IgD-negative memory B cell (primary cell): ENCODE results near the gene CDKN2B-AS1. TPM values are rescaled to one million over a fixed set of nuclear protein-coding genes. Genes with fewer than 3 reads are reported as not detected.

Source experiments
- H3K27ac Mint-ChIP-seq, 3 donors: one replicate each; pipeline ENCODE4 v1.8.0; 2020 to 2022; ENCODE audit warnings: mild to moderate bottlenecking in 3 of 3, mixed read lengths in 3 of 3, moderate library complexity in 1 of 3
- H3K27me3 Mint-ChIP-seq: one replicate; pipeline ENCODE4 v1.8.0; 2021; ENCODE audit warnings: mixed read lengths
- H3K36me3 Mint-ChIP-seq: one replicate; pipeline ENCODE4 v1.8.0; 2020; ENCODE audit warnings: mild to moderate bottlenecking, mixed read lengths
- H3K4me1 Mint-ChIP-seq, 3 donors: one replicate each; pipeline ENCODE4 v1.8.0; 2020 to 2022; ENCODE audit warnings: mixed read lengths in 3 of 3, mild to moderate bottlenecking in 1 of 3
- H3K4me3 Mint-ChIP-seq, 4 donors: one replicate each; pipeline ENCODE4 v1.8.0; 2020 to 2022; ENCODE audit warnings: mild to moderate bottlenecking in 4 of 4, mixed read lengths in 4 of 4, moderate library complexity in 3 of 4
- H3K9me3 Mint-ChIP-seq, 3 donors: one replicate each; pipeline ENCODE4 v1.8.0; 2020 to 2021; ENCODE audit warnings: mixed read lengths in 3 of 3, mild to moderate bottlenecking in 1 of 3
- polyA plus RNA-seq: library from polyadenylated mRNA; unstranded; fragments of 300-500 nt; fragmentation: Illumina TruSeq; gene quantifications from one replicate; pipeline ENCODE4 v1.2.3, GENCODE V29; 2021

The CDKN2B-AS1 gene
- polyA plus RNA-seq, 1 donor from 2014 or later: not detected

- Mint-ChIP-seq H3K4me3 (no peak overlapping the region), H3K36me3 (no peaks in the 10 kb centered on the region), H3K27ac (no peak overlapping the region), H3K4me1 (no peaks in the 10 kb centered on the region), H3K9me3 (no peaks in the 10 kb centered on the region), H3K27me3 (peaks cover 7% of the 10 kb centered on the region)
Measured at GRCh38 chr9:22114956-22115355, 120.4 kb downstream of the CDKN2B-AS1 start.

GRCh38 chr9:22116758-22117157 lies 122.2 kb downstream of the CDKN2B-AS1 start:
- peaks cover 7% of the 10 kb centered on the region for H3K27me3 Mint-ChIP-seq
- no peak overlapping the region for H3K4me3 Mint-ChIP-seq

GRCh38 chr9:22117511-22118384 lies 123.2 kb downstream of the CDKN2B-AS1 start:
- no peaks in the 10 kb centered on the region for H3K4me1 Mint-ChIP-seq
- peaks cover 7% of the 10 kb centered on the region for H3K27me3 Mint-ChIP-seq
- H3K36me3 Mint-ChIP-seq: no peaks in the 10 kb centered on the region
- H3K9me3 Mint-ChIP-seq: peaks cover 0 to under 1% (median 0%) of the 10 kb centered on the region in 3 donors
- H3K27ac Mint-ChIP-seq: no peak overlapping the region
- H3K4me3 Mint-ChIP-seq: no peak overlapping the region

More at GRCh38 chr9:22116758-22117157, 122.2 kb downstream of the CDKN2B-AS1 start:
- Mint-ChIP-seq H3K9me3 (no peaks in the 10 kb centered on the region), H3K4me1 (no peaks in the 10 kb centered on the region), H3K27ac (no peak overlapping the region), H3K36me3 (no peaks in the 10 kb centered on the region)

GRCh38 chr9:22118810-22119521 lies 124.4 kb downstream of the CDKN2B-AS1 start:
- no peak overlapping the region for H3K4me3 Mint-ChIP-seq
- peaks cover 5 to 6% (median 5%) of the 10 kb centered on the region in 3 donors for H3K9me3 Mint-ChIP-seq
- peaks cover 11% of the 10 kb centered on the region for H3K27me3 Mint-ChIP-seq
- H3K4me1 Mint-ChIP-seq: no peaks in the 10 kb centered on the region
- H3K36me3 Mint-ChIP-seq: no peaks in the 10 kb centered on the region
- H3K27ac Mint-ChIP-seq: no peak overlapping the region

DNA sequence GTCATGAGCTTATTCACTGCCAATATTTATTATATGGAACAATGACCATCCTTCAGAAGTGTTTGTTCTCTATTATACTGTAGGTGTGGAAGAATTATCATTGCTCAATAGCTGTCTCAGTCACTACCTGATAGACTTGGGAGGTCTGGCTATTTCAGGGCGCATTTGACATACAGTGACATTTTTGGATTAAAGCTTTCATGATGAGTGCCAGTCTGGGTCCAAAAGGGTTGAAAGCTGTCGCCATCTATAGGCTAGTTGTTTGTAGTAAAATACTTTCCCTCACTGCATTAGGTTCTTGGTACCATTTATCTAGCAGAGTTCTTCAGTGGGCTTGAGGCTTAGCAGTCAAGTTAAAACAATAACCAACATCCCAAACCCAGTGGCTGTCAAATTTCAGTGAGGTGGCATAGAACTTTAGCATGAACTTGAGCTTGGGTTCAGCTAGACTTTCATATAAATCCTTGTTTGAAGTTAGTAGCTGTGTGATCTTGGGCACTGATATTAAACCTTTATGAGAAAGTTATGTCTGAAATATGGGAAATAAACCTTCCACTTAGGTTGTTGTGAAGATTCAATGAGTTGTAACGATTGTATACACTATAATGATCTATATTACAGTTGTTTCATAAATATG lies 125.0 kb downstream of the CDKN2B-AS1 start:
- Mint-ChIP-seq H3K36me3 (no peaks in the 10 kb centered on the region), H3K27me3 (peaks cover 11% of the 10 kb centered on the region), H3K27ac (no peak overlapping the region), H3K4me1 (no peaks in the 10 kb centered on the region), H3K4me3 (no peak overlapping the region), H3K9me3 (peaks cover 5 to 6% (median 5%) of the 10 kb centered on the region in 3 donors)

GRCh38 chr9:22120159-22120549 lies 125.6 kb downstream of the CDKN2B-AS1 start:
- H3K27ac Mint-ChIP-seq: no peak overlapping the region
- H3K4me3 Mint-ChIP-seq: no peak overlapping the region
- peaks cover 5 to 6% (median 5%) of the 10 kb centered on the region in 3 donors for H3K9me3 Mint-ChIP-seq
- peaks cover 11% of the 10 kb centered on the region for H3K27me3 Mint-ChIP-seq
- no peaks in the 10 kb centered on the region for H3K4me1 Mint-ChIP-seq
- H3K36me3 Mint-ChIP-seq: no peaks in the 10 kb centered on the region

DNA sequence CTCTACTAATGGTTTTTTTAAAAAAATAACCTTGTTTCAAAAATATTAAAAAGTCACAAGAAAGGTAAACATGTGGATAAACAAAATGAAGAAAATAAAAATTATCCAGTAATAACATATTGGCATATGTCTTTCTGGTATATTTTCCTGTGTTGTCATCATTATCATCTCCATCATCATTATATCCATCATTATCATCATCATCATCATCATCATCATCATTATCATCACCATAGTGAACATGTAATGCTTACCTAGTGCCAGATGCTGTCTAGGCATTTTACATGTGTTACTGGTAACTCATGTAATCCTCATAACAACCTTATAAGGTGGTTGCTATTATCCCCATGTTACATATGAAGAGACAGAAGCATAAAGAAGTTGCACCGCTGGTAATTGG lies 126.0 kb downstream of the CDKN2B-AS1 start:
- Mint-ChIP-seq H3K27me3 (peaks cover 11% of the 10 kb centered on the region), H3K4me3 (no peak overlapping the region), H3K9me3 (peaks cover 5 to 6% (median 5%) of the 10 kb centered on the region in 3 donors), H3K27ac (no peak overlapping the region), H3K4me1 (no peaks in the 10 kb centered on the region), H3K36me3 (no peaks in the 10 kb centered on the region)

- H3K27me3 Mint-ChIP-seq: peaks cover 5% of the 10 kb centered on the region
Measured at GRCh38 chr9:22124263-22125011, 129.8 kb downstream of the CDKN2B-AS1 start.

GRCh38 chr9:22129133-22129532 lies 134.5 kb downstream of the CDKN2B-AS1 start:
- Mint-ChIP-seq H3K27me3 (no peaks in the 10 kb centered on the region), H3K9me3 (no peaks in the 10 kb centered on the region), H3K36me3 (no peaks in the 10 kb centered on the region), H3K4me1 (peaks cover 5 to 15% (median 15%) of the 10 kb centered on the region in 3 donors), H3K4me3 (peak overlapping the region in 2 of 4 donors; percentile 41 to 49), H3K27ac (no peak overlapping the region)

More at GRCh38 chr9:22124263-22125011, 129.8 kb downstream of the CDKN2B-AS1 start:
- H3K4me1 Mint-ChIP-seq: peaks cover 0 to 6% (median 5%) of the 10 kb centered on the region in 3 donors
- no peak overlapping the region for H3K27ac Mint-ChIP-seq
- H3K9me3 Mint-ChIP-seq: peaks cover 5 to 6% (median 5%) of the 10 kb centered on the region in 3 donors
- no peaks in the 10 kb centered on the region for H3K36me3 Mint-ChIP-seq
- no peak overlapping the region for H3K4me3 Mint-ChIP-seq

DNA sequence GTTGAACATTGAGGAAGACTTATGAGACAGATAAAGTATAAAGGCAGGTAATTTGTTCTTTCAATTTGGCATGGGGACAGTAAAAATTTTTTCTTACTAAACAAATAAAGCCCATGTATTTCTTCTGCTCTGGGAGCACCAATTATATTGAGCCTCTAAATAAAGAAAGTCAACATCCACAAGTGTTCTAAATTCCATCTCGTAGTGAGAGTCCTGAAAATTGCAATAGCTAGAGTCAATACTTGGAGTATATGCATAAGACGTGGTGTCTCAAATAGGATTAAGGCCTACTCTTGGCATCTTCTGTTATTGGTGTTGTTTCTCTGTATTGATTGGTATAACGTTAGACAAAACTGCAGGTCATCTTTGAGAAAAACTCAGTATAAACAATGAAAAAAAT lies 135.0 kb downstream of the CDKN2B-AS1 start:
- no peaks in the 10 kb centered on the region for H3K9me3 Mint-ChIP-seq
- peaks cover 5 to 15% (median 15%) of the 10 kb centered on the region in 3 donors for H3K4me1 Mint-ChIP-seq
- no peaks in the 10 kb centered on the region for H3K27me3 Mint-ChIP-seq
- H3K4me3 Mint-ChIP-seq: peak overlapping the region in 2 of 4 donors; percentile 41 to 49
- no peak overlapping the region for H3K27ac Mint-ChIP-seq
- no peaks in the 10 kb centered on the region for H3K36me3 Mint-ChIP-seq

GRCh38 chr9:22131817-22132216 lies 137.2 kb downstream of the CDKN2B-AS1 start:
- no peak overlapping the region for H3K4me3 Mint-ChIP-seq
- no peaks in the 10 kb centered on the region for H3K36me3 Mint-ChIP-seq
- H3K9me3 Mint-ChIP-seq: no peaks in the 10 kb centered on the region
- H3K27ac Mint-ChIP-seq: no peak overlapping the region
- peaks cover 5 to 15% (median 15%) of the 10 kb centered on the region in 3 donors for H3K4me1 Mint-ChIP-seq
- H3K27me3 Mint-ChIP-seq: no peaks in the 10 kb centered on the region

DNA sequence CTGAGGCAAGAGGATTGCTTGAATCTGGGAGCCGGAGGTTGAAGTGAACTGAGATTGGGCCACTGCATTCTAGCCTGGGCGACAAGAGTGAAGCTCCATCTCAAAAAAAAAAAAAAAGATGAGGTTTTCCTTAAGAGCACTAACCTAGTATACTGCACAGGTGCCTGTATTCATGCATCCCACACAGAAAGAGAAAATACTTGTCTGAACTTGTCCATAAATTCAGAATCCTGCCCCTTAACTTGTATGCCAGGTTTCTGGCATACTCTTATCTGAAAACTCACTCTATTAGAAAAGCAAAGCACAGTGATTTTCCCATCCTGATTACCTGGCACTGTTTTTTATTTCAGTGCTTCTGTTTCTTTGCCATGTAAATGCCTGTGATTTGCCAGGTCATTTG lies 139.8 kb downstream of the CDKN2B-AS1 start:
- no peak overlapping the region for H3K4me3 Mint-ChIP-seq

DNA sequence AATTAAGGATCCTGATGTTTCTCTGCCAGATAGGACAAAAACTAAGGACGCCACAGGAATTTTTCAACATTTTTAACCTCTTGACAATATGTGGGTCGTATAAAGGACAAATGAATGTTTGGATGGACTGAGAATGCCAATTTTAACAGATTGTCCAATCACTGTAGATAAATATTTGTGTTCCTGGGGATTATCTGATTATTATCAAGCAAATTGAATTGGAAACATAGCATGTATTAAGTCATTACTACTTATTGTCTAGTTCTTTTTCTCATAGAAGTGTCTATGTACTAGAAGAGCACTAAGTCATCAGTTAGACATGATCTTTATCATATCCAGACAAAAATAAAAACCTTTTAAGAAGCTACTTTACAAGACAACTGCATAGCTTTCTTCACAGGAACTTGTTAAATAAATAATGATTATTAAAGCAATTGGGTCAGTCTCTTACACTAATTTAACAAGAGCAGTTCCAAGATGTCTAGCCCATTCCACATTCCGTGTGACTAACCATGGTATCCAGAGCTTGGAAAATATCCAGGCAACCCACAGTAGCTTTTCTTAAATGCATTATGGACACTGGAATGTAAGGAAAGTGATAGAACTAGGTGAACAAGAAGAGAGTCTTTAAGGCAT lies 142.0 kb downstream of the CDKN2B-AS1 start:
- no peaks in the 10 kb centered on the region for H3K36me3 Mint-ChIP-seq
- H3K27ac Mint-ChIP-seq: no peak overlapping the region
- no peaks in the 10 kb centered on the region for H3K27me3 Mint-ChIP-seq
- H3K4me1 Mint-ChIP-seq: peaks cover 0 to 1% (median 0%) of the 10 kb centered on the region in 3 donors
- no peak overlapping the region for H3K4me3 Mint-ChIP-seq
- no peaks in the 10 kb centered on the region for H3K9me3 Mint-ChIP-seq

More for the DNA sequence above, 139.8 kb downstream of the CDKN2B-AS1 start:
- H3K27me3 Mint-ChIP-seq: no peaks in the 10 kb centered on the region
- no peaks in the 10 kb centered on the region for H3K9me3 Mint-ChIP-seq
- H3K36me3 Mint-ChIP-seq: no peaks in the 10 kb centered on the region
- peaks cover 5 to 10% (median 9%) of the 10 kb centered on the region in 3 donors for H3K4me1 Mint-ChIP-seq
- H3K27ac Mint-ChIP-seq: no peak overlapping the region
